Upper lobe of left lung (tissue), 4 donors: ENCODE results near the gene PCGF3.

Source experiments
- CTCF ChIP-seq, 6 experiments: fragments of 450-650 bp in 4 of 6; fragments of 200-600 bp in 2 of 6; sonication (generic) in 2 of 6; IDR thresholded peaks; one replicate each; pipeline ENCODE4 v1.5.1; 2016 to 2019; ENCODE audit warnings: antibody characterized with exemption in 6 of 6
- EP300 ChIP-seq, 4 donors: sonication (generic); formaldehyde crosslinking; IDR thresholded peaks; one replicate each; pipeline ENCODE4 v1.5.1; 2017; ENCODE audit warnings: antibody characterized with exemption in 4 of 4, control low read depth in 2 of 4
- POLR2A ChIP-seq, 4 donors: fragments of 450-650 bp; IDR thresholded peaks; one replicate each; pipeline ENCODE4 v1.5.1; 2016 to 2017; ENCODE audit warnings: antibody characterized with exemption in 4 of 4, mild to moderate bottlenecking in 2 of 4
- POLR2AphosphoS5 ChIP-seq, 2 donors: sonication (generic); formaldehyde crosslinking; IDR thresholded peaks; one replicate each; pipeline ENCODE4 v1.5.1; 2017; ENCODE audit warnings: antibody characterized with exemption in 2 of 2

- TF ChIP-seq CTCF (IDR thresholded peaks at IDR 0.05) (no peak), POLR2A (IDR thresholded peaks at IDR 0.05) (no peak), POLR2AphosphoS5 (IDR thresholded peaks at IDR 0.05) (no peak), EP300 (IDR thresholded peaks at IDR 0.05) (no peak)
Observed at GRCh38 chr4:712093-712492, 6.5 kb downstream of the PCGF3 start.
